PC-3 (cell line): Measurements from ENCODE around the gene ZBTB40.

Experiments used
- CTCF ChIP-seq: fragments of 300-600 bp; sonication (generic); conservative IDR thresholded peaks from 2 replicates; pipeline ENCODE4 v1.5.1; 2017; ENCODE audit warnings: antibody characterized with exemption, low read depth, mild to moderate bottlenecking, low read length
- EZH2phosphoT487 ChIP-seq: fragments of 300-600 bp; sonication (generic); IDR thresholded peaks from 2 replicates; pipeline ENCODE4 v1.6.1; 2018; ENCODE audit warnings: mild to moderate bottlenecking, antibody characterized with exemption, low read length, borderline replicate concordance

DNA sequence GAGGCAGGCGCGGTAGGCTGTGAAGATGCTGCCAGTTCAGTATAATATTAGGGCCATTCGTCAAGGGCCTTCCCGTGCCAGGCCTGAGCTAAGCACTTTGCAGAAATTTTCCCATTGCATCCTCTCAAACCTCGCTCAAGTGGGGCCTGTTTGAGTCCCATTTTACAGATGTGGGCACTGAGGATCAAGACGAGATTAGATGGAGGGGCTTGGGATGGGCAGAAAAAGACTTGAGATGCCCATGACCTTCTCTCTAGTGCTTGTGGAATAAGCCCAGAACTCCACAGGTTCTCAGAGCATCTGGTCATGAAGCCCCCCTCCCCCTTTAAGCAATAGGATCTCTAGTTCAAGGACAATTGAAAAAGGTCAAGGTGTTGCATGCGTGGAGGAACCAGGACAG lies 121.6 kb downstream of the ZBTB40 start:
- TF ChIP-seq CTCF: no peak
- TF ChIP-seq EZH2phosphoT487: no peak
